NCI-H2107 (cell line): Measurements from ENCODE around the gene PRR19.
A peak's percentile ranks its signal among the peaks of the same experiment; 100 is the strongest.
"Not testable (repeated sequence)": the region's sequence is repeated elsewhere in the genome, so short reads cannot be mapped to it uniquely, and the experiment has no call there.

ENCODE experiments used
- DNase-seq: peaks from one replicate; lab custom pipeline; 2025; lab: John Stamatoyannopoulos, UW

Gene PRR19

GRCh38 chr19:42325896-42326771 lies 24.2 kb downstream of the PRR19 start:
- no peak for DNase-seq

- DNase-seq = no peak
Measured at GRCh38 chr19:42326969-42327368, 25.0 kb downstream of the PRR19 start.

GRCh38 chr19:42327381-42327780 lies 25.4 kb downstream of the PRR19 start:
- DNase-seq = no peak

- DNase-seq = no peak
Measured at GRCh38 chr19:42328106-42328505, 26.2 kb downstream of the PRR19 start.

- DNase-seq = no peak
Measured at GRCh38 chr19:42328854-42329253, 26.9 kb downstream of the PRR19 start.

- DNase-seq = peak; percentile 18
Measured at GRCh38 chr19:42330241-42330711, 28.3 kb downstream of the PRR19 start.

- not testable (repeated sequence) for DNase-seq
Measured at GRCh38 chr19:42331333-42331732, 29.4 kb downstream of the PRR19 start.

- DNase-seq = no peak
Measured at GRCh38 chr19:42332059-42332458, 30.1 kb downstream of the PRR19 start.

GRCh38 chr19:42333018-42333417 lies 31.1 kb downstream of the PRR19 start:
- DNase-seq = no peak

GRCh38 chr19:42333975-42334696 lies 32.2 kb downstream of the PRR19 start:
- DNase-seq = no peak

- no peak for DNase-seq
Measured at GRCh38 chr19:42334697-42335373, 32.9 kb downstream of the PRR19 start.

- DNase-seq = no peak
Measured at GRCh38 chr19:42335374-42335936, 33.5 kb downstream of the PRR19 start.

- DNase-seq = no peak
Measured at GRCh38 chr19:42335971-42336370, 34.0 kb downstream of the PRR19 start.

- DNase-seq = not testable (repeated sequence)
Measured at GRCh38 chr19:42339126-42339860, 37.4 kb downstream of the PRR19 start.

GRCh38 chr19:42339922-42340321 lies 38.0 kb downstream of the PRR19 start:
- DNase-seq = not testable (repeated sequence)

GRCh38 chr19:42343344-42344110 lies 41.6 kb downstream of the PRR19 start:
- DNase-seq = no peak

GRCh38 chr19:42344336-42344893 lies 42.5 kb downstream of the PRR19 start:
- DNase-seq = no peak

- DNase-seq = no peak
Measured at GRCh38 chr19:42345191-42345812, 43.4 kb downstream of the PRR19 start.

- no peak for DNase-seq
Measured at GRCh38 chr19:42348211-42348610, 46.3 kb downstream of the PRR19 start.
